MM.1S (cell line): Measurements from ENCODE around the gene VGLL3.

Experiments
- DNase-seq: peaks from one replicate; pipeline ENCODE4 v3.0.0-alpha.2; 2015
- H2AFZ ChIP-seq: fragments of 300-600 bp; sonication (generic); 2 replicates; pipeline ENCODE4 v1.6.0; 2016; ENCODE audit warnings: antibody characterized with exemption, low read length
- H3F3A ChIP-seq: fragments of 300-600 bp; sonication (generic); 2 replicates; pipeline ENCODE4 v1.6.1; 2016; ENCODE audit warnings: mild to moderate bottlenecking, antibody characterized with exemption, low read length, moderate library complexity, mixed read lengths; ENCODE audit not compliant: insufficient read depth
- H3K27ac ChIP-seq: fragments of 300-600 bp; sonication (generic); 2 replicates; pipeline ENCODE4 v1.5.1; 2016; ENCODE audit warnings: mild to moderate bottlenecking, low read length
- H3K27me3 ChIP-seq: fragments of 300-600 bp; sonication (generic); replicated peaks from 2 replicates; pipeline ENCODE4 v1.6.0; 2016; ENCODE audit warnings: low read length; ENCODE audit not compliant: insufficient read depth
- H3K36me3 ChIP-seq: fragments of 300-600 bp; sonication (generic); replicated peaks from 2 replicates; pipeline ENCODE4 v1.6.1; 2016; ENCODE audit warnings: mild to moderate bottlenecking, low read length, mixed read lengths; ENCODE audit not compliant: insufficient read depth
- H3K4me1 ChIP-seq: fragments of 300-600 bp; sonication (generic); 2 replicates; pipeline ENCODE4 v1.6.1; 2016; ENCODE audit warnings: low read length, mixed read lengths
- H3K4me2 ChIP-seq: fragments of 300-600 bp; sonication (generic); 2 replicates; pipeline ENCODE4 v1.6.0; 2016; ENCODE audit warnings: low read depth, low read length
- H3K4me3 ChIP-seq: fragments of 300-600 bp; sonication (generic); 2 replicates; pipeline ENCODE4 v1.5.1; 2016; ENCODE audit warnings: low read length, mixed read lengths
- H3K79me2 ChIP-seq: fragments of 300-600 bp; sonication (generic); 2 replicates; pipeline ENCODE4 v1.6.1; 2016; ENCODE audit warnings: mixed run types, low read length, mixed read lengths
- H3K9ac ChIP-seq: fragments of 300-600 bp; sonication (generic); 2 replicates; pipeline ENCODE4 v1.6.1; 2016; ENCODE audit warnings: low read length, mixed read lengths
- H3K9me2 ChIP-seq: fragments of 300-600 bp; sonication (generic); replicated peaks from 2 replicates; pipeline ENCODE4 v1.6.1; 2016; ENCODE audit warnings: mild to moderate bottlenecking, low read length, mixed read lengths; ENCODE audit not compliant: insufficient read depth
- H3K9me3 ChIP-seq: fragments of 300-600 bp; sonication (generic); replicated peaks from 2 replicates; pipeline ENCODE4 v1.6.1; 2016; ENCODE audit warnings: mild to moderate bottlenecking, low read length, mixed read lengths; ENCODE audit not compliant: insufficient read depth
- H4K20me1 ChIP-seq: fragments of 300-600 bp; sonication (generic); 2 replicates; pipeline ENCODE4 v1.6.1; 2016; ENCODE audit warnings: mild to moderate bottlenecking, low read length, moderate library complexity, mixed read lengths; ENCODE audit not compliant: insufficient read depth
- CTCF ChIP-seq: fragments of 300-600 bp; sonication (generic); IDR thresholded peaks from 2 replicates; pipeline ENCODE4 v1.5.1; 2016; ENCODE audit warnings: antibody characterized with exemption, low read length, mixed read lengths
- EZH2 ChIP-seq: fragments of 300-600 bp; sonication (generic); optimal IDR thresholded peaks from 2 replicates; pipeline ENCODE3; 2017; ENCODE audit warnings: low read depth, mild to moderate bottlenecking, antibody characterized with exemption, low read length, mixed read lengths
- EZH2phosphoT487 ChIP-seq: fragments of 300-600 bp; sonication (generic); IDR thresholded peaks from 2 replicates; pipeline ENCODE4 v1.6.1; 2018; ENCODE audit warnings: antibody characterized with exemption, low read length

Gene VGLL3

GRCh38 chr3:86990734-86991481, at the start of gene VGLL3:
VGLL3 (minus strand) TSS chr3:86991149; CDS start chr3:86990743, 406 bp downstream.
- no peaks in the 10 kb centered on the region for H3K9me3 ChIP-seq
- no peaks in the 10 kb centered on the region for H3K27me3 ChIP-seq
- DNase-seq = peak; percentile 50
- H3K4me2 ChIP-seq = peak within 1 kb of the TSS; percentile 84
- H3K9ac ChIP-seq = peak within 1 kb of the TSS; percentile 23; the same call in 1 of the 2 replicates
- H3K9me2 ChIP-seq = no peaks in the 10 kb centered on the region
- no peaks in the 10 kb centered on the region for H4K20me1 ChIP-seq
- no peaks in the 10 kb centered on the region for H3K79me2 ChIP-seq
- H3F3A ChIP-seq = no peaks in the 10 kb centered on the region
- H3K4me1 ChIP-seq = no peaks in the 10 kb centered on the region
- H2AFZ ChIP-seq = peak within 1 kb of the TSS; percentile 94
- H3K4me3 ChIP-seq = peak within 1 kb of the TSS; percentile 68
- no peaks in the 10 kb centered on the region for H3K36me3 ChIP-seq
- TF ChIP-seq EZH2phosphoT487 (no peak), EZH2 (no peak), CTCF (no peak)
- H3K27ac ChIP-seq = no peak within 1 kb of the TSS

DNA sequence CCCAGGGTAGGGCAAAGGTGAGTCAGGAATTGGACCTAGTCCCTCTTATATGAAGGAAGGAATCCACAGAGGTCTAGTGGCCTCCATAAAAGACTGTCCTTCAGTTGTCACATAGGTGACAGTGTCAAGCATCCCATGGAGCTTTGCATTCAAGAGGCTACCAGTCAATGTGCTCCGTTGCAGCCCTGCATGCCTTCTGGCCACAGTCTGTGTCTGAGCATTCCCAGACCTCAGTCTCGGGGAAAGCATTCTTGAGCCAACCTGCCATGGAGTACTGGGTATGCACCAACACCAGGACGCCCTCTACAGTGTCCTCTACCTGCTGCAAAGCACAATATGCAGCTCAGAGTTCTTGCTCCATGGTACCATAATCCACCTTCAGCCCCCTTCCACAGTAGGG, 46.7 kb upstream of the VGLL3 start:
- no peak for DNase-seq
- Histone ChIP-seq H4K20me1 (no peaks in the 10 kb centered on the region), H3K9ac (no peak overlapping the region), H3K9me3 (no peaks in the 10 kb centered on the region), H3K27me3 (no peaks in the 10 kb centered on the region), H3K27ac (no peak overlapping the region), H3K4me2 (no peak overlapping the region), H2AFZ (no peak overlapping the region), H3K79me2 (no peaks in the 10 kb centered on the region), H3K36me3 (no peaks in the 10 kb centered on the region), H3K9me2 (no peaks in the 10 kb centered on the region), H3F3A (no peaks in the 10 kb centered on the region), H3K4me3 (no peak overlapping the region), H3K4me1 (no peaks in the 10 kb centered on the region)
- TF ChIP-seq EZH2phosphoT487 = no peak
- TF ChIP-seq EZH2 = no peak
- no peak for TF ChIP-seq CTCF

GRCh38 chr3:87036671-87037070, 45.7 kb upstream of the VGLL3 start:
- Histone ChIP-seq H3K4me1 (no peaks in the 10 kb centered on the region), H3K4me2 (no peak overlapping the region), H3K9me2 (no peaks in the 10 kb centered on the region), H3K9me3 (no peaks in the 10 kb centered on the region), H3K9ac (no peak overlapping the region), H3F3A (no peaks in the 10 kb centered on the region), H4K20me1 (no peaks in the 10 kb centered on the region), H3K27ac (no peak overlapping the region), H3K4me3 (no peak overlapping the region), H3K79me2 (no peaks in the 10 kb centered on the region), H3K36me3 (no peaks in the 10 kb centered on the region), H2AFZ (no peak overlapping the region), H3K27me3 (no peaks in the 10 kb centered on the region)
- no peak for TF ChIP-seq EZH2
- TF ChIP-seq EZH2phosphoT487 = no peak
- TF ChIP-seq CTCF = no peak
- no peak for DNase-seq
